SKM-1 (cell line): ENCODE data around the gene EEF2.
A peak's percentile ranks its signal among the peaks of the same experiment; 100 is the strongest.
"Not testable (repeated sequence)": the region's sequence is repeated elsewhere in the genome, so short reads cannot be mapped to it uniquely, and the experiment has no call there.

Source experiments
- DNase-seq: peaks from one replicate; lab custom pipeline; 2025; ENCODE audit not compliant: unreplicated experiment; lab: John Stamatoyannopoulos, UW

The EEF2 gene

DNA sequence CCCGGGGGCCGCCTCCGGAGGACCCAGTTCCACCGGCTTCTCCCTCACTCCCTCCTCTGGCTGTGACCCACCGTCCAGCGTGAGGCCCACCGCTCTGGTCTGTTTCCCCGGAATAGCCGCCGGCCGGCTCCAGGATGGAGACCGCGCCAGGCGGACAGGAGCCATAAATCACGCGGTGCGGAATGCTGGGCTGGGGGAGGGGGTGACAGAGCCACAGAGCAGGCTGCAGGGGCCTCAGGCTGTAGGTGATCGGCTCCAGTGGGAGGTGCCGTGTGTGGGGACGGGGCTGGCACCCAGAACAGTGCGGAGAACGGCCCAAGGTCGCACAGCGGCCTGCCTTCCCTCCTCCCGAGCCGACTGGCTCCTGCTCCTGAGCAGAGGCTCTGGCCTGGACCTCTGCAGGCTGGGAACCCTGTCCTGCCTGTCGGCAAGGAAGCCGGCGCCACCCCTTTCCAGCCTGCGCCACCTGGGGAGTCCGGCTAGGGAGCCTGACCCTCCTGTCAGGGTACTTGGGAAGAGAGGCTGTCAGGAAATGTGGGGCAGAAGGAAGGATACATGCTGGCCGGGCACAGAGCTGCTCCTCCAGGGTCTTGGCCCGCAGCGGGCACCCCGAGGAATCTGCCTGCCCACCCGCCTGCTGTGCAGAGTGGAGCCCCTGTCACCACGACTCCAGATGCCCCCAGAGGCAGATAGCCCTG, 30.6 kb upstream of the EEF2 start:
- no peak for DNase-seq

DNA sequence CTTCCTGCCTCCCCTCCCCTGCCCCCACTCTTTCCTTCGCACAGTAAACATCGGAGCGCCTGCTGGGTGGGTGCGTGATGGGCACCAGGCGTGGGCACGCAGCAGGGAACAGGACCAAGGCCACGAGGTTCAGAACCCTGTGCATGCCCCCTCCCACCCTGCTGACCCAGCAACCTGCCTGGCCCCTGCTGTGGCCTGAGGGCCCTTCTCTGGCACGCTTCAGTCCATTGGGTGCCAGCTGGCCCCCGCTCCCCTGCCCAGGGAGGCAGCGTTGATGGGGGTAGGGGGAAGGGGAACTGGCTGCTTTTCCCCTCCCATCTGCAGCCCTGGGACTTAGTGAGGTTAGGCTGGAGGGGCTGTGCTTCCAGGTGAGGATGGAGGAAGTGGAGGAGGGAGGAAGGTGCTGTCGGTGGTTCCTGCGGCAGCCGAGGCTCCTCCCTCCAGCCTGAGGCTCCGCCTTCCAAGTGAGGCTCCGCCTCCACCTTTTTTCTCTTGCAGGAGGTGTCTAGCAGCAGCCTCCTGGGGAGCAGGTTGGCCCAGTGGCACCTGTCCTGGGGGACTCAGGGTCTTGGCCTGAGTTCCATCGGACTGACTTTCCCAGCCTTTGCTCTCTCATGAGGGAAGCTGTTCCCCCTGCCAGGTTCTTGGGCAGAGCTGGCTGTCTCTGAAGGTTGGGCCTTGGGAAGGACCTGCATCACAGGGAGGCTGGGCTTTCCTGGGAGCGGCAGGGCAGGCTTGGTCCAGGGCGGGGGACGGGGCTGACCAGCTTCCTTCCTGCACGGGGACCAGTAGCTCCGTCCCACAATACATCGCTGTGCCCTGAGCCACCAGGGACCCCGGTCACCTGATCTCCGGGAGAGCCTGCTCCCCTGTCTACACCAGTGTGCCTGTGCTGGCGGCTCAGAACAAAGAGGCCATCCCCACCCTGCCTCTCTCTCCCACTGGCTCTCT, 29.6 kb upstream of the EEF2 start:
- DNase-seq, result no peak

DNA sequence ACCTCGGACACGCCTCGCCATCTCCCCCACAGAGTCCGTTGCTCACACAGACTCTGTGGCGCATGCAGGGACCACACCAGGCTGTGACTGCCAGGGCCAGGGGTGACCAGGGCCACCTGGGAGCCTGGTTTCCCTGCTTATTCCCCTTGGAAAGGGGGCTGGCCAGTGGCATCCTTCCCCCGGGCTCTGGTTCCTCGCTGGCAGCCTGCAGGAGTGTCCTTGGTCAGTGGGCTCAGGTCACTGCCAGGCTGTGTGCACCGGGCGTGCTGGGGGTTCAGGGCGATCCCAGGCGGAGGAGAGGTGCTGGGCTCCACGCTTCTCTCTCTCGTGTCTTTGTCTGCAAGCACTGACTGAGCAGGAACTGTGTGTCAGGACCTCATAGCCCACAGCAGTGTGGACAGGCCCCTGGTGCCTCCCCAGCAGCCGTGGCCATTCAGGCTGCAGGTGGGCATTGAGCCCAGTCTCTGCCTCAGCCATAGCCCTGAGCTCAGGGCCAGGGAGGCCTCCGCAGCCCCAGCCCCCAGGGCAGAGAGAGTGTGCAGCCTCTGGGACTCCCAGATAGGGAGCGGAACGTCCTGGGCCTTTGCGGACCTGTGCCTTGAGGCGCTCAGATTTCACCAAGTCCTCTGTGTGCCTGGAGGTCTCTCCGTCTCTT, 28.8 kb upstream of the EEF2 start:
- no peak for DNase-seq

DNA sequence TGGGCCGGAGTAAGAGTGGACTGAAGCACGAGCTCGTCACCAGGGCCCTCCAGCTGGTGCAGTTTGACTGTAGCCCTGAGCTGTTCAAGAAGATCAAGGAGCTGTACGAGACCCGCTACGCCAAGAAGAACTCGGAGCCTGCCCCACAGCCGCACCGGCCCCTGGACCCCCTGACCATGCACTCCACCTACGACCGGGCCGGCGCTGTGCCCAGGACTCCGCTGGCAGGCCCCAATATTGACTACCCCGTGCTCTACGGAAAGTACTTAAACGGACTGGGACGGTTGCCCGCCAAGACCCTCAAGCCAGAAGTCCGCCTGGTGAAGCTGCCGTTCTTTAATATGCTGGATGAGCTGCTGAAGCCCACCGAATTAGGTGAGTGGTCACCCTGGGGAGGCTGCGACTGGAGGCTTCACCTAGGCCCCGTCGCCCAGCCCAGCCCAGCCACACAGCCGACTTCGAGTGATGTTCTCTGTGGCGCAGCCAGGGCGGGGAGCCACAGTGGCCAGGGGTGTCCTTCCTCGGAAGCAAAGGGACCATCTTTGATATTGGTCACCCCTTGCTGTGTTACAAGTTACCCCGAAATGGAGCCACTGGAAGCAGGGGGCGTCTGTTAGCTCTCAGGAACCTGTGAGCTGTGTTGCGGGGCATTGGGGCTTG, 27.8 kb upstream of the EEF2 start:
- no peak for DNase-seq

DNA sequence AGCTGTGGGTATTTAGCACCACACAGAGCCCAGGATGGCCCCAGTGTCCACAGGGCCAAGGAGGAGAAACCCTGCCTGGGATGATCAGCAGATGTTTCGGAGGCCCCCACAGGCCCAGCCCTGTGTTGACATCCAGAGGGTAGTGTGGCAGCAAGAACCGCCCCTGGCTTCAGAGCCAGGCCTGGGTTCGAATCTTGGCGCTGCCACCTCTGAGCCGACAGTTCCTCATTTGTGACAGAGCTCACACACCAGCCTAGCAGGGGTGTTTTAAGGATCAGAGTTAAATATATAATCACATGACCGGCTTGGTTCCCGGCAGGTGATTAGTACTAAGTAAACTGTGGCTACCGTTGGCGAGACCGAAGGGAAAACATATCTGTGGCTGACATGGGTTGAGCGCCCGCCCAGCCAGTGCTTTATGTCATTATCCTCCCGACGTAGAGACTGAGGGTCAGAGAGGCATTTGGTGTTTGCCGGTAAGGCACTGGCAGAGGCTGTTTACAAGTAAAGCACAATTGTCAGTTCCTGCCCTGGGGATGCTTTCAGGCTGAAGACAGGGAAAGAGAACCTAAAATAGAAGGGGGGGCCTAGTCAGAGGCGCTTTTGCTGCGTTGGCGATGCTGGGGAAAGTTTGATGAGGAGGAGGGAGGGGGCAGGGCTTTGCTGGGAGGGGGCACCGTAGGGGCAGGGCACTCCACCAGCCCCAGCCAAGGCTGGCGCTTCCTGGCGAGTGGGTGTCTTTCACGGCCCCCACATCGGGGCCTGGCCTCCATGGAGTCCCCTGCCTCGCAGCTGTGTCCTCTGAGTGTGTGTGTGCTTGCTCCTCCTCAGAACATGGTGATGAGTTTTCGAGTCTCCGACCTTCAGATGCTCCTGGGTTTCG, 27.1 kb upstream of the EEF2 start:
- no peak for DNase-seq

DNA sequence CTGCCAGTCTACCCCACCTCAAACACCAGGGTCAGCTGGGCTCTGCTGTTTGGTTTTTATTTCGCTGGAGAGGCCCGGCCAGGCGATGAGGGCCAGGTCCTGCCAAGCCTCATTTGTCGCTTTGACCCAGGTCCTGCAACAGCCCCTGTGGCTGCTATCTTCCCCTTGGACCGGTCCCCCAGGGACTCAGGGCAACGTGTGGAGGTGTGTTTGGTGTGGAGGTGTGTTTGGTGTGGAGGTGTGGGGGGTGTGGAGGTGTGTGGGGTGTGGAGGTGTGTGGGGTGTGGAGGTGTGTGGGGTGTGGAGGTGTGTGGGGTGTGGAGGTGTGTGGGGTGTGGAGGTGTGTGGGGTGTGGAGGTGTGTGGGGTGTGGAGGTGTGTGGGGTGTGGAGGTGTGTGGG, 26.2 kb upstream of the EEF2 start:
- not testable (repeated sequence) for DNase-seq

DNA sequence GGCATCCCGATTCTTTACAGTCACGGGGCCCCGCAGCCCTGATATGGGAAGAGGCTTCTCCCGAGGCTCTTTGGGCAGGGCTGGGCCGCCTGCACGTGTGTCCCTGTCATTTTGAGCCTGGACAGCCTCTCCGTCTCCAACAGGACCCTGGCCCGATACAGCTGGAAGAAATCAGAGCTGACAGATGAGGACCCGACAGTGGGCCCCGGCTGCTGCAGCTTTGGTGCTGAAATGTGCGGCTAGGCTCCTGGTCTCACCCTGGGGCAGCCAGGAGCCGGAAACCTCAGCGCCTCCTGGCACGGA, 25.5 kb upstream of the EEF2 start:
- DNase-seq, result no peak

DNA sequence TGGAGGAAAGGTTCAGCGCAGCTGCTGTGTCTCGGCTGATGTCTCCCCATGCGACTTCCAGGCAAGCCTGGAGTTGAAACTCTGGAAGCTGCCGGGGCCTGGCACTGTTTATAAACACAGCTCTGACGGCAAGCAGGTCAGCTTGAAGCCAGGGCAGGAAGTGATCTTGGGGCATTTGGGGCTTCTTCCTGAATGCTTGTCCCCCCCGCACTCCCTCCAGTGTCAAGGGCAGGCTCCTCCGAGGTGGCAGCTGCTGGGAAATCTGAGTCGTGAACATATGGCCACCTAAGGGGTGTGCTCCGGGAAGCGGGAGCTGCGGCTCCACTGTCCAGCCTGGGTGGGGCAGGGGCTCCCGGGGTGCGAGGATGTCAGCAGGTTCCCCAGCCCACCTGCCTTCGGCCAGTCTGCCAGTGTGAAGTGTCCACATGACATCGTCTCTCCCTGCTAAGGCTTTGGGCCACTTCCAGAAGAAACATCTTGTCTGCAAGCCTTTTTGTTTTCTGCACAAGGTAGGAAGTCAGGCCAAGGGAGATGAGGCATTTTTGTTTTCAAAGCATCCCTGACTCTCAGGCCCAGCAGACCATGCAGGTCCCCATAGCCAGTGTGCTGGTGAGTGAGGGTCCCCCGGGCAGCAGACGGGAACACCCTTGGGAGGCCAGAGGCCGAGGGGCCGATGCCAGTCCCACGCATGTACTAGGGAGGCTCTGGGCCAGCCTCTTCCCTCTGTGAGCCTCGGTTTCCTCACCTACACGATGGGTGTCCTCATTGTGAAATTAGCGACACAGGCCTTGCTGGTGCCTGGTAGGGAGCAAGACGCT, 24.9 kb upstream of the EEF2 start:
- no peak for DNase-seq

DNA sequence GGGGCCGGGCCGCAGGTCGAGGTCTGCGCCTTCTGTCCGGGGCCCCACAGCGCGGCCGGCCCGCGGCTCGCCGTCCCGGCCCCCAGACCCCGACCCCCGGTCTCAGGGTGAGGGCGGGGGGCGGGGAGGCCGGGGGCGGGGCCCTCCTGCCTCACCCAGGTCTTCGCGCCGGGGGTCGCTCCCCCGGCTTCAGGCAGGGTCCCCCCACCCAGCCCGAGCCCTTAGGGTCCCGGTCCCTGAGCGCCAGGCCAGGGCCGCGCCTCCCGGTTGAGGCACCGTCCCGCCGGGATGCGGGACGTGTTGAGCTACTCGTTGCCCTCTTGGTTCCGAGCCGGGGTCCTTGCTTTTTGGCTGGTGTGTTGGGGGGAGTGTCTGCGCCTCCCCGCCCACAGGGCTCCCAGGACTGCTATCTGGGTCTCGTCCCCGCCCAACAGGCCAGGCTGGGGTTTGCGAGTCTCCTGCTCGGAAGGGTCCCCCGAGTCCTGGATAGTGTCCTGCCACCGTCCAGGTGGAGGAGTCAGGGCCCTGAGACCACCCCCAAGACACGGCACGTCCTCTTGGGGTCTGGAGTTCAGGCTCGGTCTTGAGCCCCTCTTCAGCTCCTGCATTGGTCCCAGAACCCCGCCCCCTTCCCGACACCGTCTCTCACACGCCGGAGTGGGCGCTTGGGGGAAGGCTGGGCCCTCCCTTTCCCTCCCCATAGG, 22.7 kb upstream of the EEF2 start:
- DNase-seq, result no peak

DNA sequence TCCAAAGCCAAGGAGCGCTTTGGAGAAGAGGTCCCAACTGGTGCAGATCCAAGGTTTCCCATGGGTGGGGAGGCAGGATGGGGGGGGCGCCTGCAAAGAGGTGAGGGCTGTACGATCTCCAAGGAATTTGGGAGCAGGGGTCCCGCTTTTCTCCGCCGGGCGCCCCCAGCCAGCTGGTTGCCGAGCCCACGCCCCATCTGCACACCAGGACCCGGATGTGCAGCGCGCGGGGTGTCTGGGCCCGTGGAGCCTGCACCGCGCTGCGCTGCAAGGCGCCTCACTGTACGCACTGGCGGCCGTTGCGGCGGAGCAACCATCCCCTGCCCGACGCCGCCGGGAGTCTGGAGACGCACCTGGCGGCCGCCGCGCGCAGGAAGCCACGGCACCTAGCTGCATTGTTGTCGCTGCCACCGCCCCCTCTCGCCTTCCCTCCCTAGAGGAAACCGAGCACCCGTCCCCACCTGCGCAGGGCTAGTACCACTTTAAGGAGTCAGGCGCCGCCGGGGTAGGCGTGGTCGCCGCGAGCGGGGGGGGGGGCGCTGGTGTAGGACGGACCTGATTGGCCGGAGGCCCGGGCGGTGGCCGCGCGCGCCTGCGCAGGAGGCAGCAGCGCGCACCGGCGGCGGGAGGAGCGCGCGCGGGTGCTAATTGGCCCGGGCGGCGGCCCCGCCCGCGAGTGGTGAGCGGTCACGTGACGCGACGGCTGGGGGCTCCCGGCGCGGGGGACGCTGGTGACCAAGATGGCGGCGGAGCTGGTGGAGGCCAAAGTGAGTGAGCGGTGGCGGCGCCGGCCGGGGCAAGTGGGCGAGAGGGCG, 22.0 kb upstream of the EEF2 start, which contains the start of gene PIAS4:
Gene PIAS4, plus strand, starts transcription at position 716 of the 815 bp plus-strand sequence. Its CDS starts 25 bp downstream, at position 741.
- peak; percentile 89 for DNase-seq

DNA sequence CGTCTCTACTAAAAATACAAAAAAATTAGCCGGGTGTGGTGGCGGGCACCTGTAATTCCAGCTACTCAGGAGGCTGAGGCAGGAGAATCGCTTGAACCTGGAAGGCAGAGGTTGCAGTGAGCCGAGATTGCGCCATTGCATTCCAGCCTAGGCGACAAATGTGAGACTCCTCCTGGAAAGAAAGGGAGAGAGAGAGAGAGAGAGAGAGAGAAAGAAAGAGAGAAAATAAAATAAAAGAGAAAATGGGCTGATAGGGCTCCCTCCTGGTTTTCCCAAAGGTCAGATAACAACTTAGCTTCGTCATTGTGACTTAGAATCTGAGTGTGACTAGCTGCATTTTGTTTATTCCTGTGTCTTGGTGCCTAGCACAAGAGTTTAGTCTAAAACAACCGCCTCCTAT, 20.2 kb upstream of the EEF2 start:
- DNase-seq, result not testable (repeated sequence)

DNA sequence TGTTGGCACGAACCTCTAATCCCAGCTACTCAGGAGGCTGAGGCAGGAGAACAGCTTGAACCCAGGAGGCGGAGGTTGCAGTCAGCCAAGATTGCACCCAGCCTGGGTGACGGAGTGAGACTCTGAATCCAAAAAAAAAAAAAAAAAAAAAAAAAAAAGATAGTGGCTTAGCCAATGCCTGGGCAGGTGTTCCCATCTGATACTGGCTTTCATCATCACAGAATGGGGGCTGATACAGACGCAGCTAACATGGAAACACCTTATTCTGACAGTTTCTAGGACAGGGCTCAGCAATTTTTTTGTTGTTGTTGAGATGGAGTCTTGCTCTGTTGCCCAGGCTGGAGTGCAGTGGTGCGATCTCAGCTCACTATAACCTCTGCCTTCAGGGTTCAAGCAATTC, 15.5 kb upstream of the EEF2 start:
- DNase-seq, result not testable (repeated sequence)

DNA sequence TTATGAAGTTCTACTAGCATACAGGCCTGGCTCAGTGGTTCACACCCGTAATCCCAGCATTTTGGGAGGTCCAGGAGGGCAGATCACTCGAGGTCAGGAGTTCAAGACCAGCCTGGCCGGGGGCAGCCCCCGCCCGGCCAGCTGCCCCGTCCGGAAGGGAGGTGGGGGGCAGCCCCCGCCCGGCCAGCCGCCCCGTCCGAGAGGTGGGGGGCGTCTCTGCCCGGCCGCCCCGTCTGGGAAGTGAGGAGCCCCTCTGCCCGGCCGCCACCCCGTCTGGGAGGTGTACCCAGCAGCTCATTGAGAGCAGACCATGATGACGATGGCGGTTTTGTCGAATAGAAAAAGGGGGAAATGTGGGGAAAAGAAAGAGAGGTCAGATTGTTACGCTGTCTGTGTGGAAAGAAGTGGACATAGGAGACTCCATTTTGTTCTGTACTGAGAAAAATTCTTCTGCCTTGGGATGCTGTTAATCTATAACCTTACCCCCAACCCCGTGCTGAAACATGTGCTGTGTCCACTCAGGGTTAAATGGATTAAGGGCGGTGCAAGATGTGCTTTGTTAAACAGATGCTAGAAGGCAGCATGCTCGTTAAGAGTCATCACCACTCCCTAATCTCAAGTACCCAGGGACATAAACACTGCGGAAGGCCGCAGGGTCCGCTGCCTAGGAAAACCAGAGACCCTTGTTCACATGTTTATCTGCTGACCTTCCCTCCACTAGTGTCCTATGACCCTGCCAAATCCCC, 13.6 kb upstream of the EEF2 start:
- not testable (repeated sequence) for DNase-seq

DNA sequence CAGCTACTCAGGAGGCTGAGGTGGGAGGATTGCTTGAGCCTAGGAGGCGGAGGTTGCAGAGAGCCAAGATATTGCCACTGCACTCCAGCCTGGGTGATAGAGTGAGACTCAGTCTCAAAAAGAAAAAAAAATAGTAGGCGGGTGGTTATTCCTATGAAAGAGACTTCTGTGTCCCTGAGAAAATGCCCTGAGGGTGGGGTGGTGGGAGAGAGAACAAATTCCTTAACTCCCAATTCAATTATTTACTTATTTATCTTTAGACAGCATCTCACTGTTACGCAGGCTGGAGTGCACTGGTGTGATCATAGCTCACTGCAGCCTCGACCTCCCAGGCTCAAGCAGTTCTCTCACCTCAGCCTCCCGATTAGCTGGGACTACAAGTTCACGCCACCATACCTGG, 10.3 kb upstream of the EEF2 start:
- no peak for DNase-seq

DNA sequence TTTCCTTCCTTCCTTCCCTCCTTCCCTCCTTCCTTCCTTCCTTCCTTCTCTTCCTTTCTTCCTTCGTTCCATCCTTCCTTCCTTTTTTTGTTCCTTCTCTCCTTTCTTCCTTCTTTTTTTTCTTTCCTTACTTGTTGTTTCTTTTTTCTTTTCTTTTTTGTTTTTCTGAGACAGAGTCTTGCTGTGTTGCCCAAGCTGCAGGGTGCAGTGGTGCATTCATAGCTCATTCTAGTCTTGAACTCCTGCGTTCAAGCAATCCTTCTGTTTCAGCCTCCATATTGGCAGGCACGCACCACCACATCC, 5.5 kb upstream of the EEF2 start:
- DNase-seq, result no peak

DNA sequence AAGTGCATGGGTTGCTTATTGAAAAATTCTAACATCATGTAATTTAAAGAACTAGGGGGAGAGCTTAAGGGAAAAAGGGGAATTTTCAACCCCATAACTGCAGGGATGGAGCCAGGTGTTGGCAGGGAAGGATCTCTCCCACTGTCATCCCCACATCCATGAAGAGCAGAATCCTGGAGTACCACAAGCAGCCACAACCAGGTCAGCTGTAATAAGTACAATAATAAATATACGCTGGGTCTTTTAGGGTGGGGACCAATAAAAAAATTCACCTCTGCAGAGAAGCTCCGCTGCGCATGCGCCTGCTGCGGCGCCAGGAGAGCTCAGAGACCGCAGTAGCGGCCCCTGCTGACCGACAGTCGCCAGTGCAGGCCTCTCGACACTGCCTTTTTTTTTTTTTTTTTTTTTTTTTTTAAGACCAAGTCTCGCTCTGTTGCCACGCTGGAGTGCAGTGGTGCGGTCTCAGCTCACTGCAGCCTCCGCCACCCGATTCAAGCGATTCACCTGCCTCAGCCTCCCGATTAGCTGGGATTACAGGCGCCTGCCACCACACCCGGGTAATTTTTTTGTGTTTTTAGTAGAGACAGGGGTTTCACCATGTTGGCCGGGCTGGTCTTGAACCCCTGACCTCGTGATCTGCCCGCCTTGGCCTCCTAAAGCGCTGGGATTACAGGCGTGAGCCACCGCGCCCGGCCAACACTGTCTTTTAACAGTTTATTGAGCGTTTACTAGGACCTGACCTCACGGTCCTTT, 2.5 kb upstream of the EEF2 start:
- DNase-seq, result peak; percentile 70
